Right cardiac atrium (tissue), 5 donors: Measurements from ENCODE around the gene TRDN. TPM values are rescaled to one million over a fixed set of nuclear protein-coding genes. Genes with fewer than 3 reads are reported as not detected.
"Not testable (repeated sequence)": the region's sequence is repeated elsewhere in the genome, so short reads cannot be mapped to it uniquely, and the experiment has no call there.

Source experiments
- ATAC-seq, 2 donors: fragments of 200-7000 bp; cut with Tn5 transposase; one replicate each; pipeline versions ENCODE4 v1.8.0 to v1.9.1; 2020; ENCODE audit warnings: moderate library complexity in 2 of 2, mild to moderate bottlenecking in 1 of 2
- DNase-seq, 3 donors: peaks; one replicate each; pipeline ENCODE4 v3.0.0-alpha.2; 2020
- H3K27ac ChIP-seq: one replicate; pipeline ENCODE4 v1.5.1; 2013; ENCODE audit warnings: mild to moderate bottlenecking, low read length, control low read depth, moderate library complexity
- H3K27me3 ChIP-seq: one replicate; pipeline ENCODE4 v1.6.1; 2013; ENCODE audit not compliant: control insufficient read depth, insufficient read depth
- H3K4me1 ChIP-seq: one replicate; pipeline ENCODE4 v1.6.1; 2013; ENCODE audit warnings: low read length; ENCODE audit not compliant: control insufficient read depth, insufficient read depth
- H3K4me3 ChIP-seq: one replicate; pipeline ENCODE4 v1.5.1; 2013; ENCODE audit warnings: low read length, control low read depth
- H3K9me3 ChIP-seq: one replicate; pipeline ENCODE4 v1.6.1; 2013; ENCODE audit warnings: low read length; ENCODE audit not compliant: control insufficient read depth
- WGBS: extraction: QIAGEN DNeasy Blood & Tissue Kit; methylation state at CpG from one replicate; pipeline ENCODE4 v1.1.7; 2013; 5-methylcytosine and 5-hydroxymethylcytosine counted together
- intact Hi-C, 4 donors: fragments of 100-400 bp; cut with DNase I; formaldehyde crosslinking; loops; one replicate each; pipeline versions ENCODE4 v1.11.0 to v1.14.0; 2022 to 2023
- polyA plus RNA-seq: library from polyadenylated mRNA; stranded (reverse); fragments of 200-250 nt; gene quantifications from one replicate; pipeline ENCODE4 v1.2.3, GENCODE V29; 2013
- total RNA-seq, 4 donors: library from RNA; stranded (reverse); fragmentation: NEBNext Ultra II Directional; extraction: Animal tissue kit (Norgen Biotek cat#: 25700); gene quantifications; one replicate each; pipeline ENCODE4 v1.2.1, GENCODE V29; 2021
- donor health status: healthy with polysubstance abuse.
- donor health status: DM: no; HTN: yes; CAD: no.
- donor health status: DM: no; HTN: no; CAD: no.
- donor health status: DM: no; HTN: yes; CAD: no; lungs with severe emphysema.
- donor health status: DM: yes; HTN: yes; CAD: no.

Gene TRDN
- total and polyA plus RNA-seq, 5 donors, result 175 to 360 (median 271) TPM

DNA sequence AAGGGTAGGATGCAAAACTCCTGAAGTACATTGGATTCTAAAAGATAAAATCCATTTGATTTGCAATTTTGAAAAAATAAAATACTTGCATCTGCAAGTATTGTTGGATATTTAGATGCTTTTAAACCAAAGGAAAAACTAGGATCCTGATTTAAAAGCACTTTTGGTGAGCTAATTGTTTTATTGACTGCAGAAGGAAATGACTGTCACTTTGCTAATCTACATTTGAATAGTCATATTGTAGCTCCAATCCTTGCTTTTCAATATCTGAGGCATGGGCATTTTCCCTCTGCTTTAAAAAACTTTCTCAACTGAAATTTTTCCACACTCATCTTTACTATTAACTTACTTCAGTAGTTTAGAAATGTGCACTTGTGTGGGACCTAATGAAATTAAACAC, 74.1 kb downstream of the TRDN start:
- no peaks in the 10 kb centered on the region for H3K9me3 ChIP-seq
- H3K27me3 ChIP-seq, result no peaks in the 10 kb centered on the region
- no peak overlapping the region for H3K4me3 ChIP-seq
- H3K27ac ChIP-seq, result no peak overlapping the region
- peaks cover 1% of the 10 kb centered on the region for H3K4me1 ChIP-seq
- intact Hi-C loops, result no loop called here
- no peak for ATAC-seq
- no peak for DNase-seq

DNA sequence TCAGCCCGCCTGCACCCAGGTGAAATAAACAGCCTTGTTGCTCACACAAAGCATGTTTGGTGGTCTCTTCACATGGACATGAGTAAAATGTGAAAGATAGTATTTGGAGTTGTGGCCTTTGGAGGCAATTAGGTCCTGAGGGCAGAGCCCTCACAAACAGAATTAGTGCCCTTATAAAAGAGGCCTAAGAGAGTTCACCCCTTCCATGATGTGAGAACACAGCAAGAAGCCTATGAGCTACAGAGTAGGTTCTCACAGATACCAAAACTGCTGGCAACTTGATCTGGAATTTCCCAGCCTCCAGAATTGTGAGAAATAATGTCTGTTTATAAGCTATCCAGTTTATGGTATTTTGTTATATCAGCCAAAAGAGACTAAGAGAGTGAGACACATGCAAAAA, 74.5 kb downstream of the TRDN start:
- no peaks in the 10 kb centered on the region for H3K27me3 ChIP-seq
- H3K4me3 ChIP-seq, result no peak overlapping the region
- DNase-seq (no peak), ATAC-seq (no peak)
- no peaks in the 10 kb centered on the region for H3K4me1 ChIP-seq
- WGBS, result 86% methylated on average over 1 of the region's 1 CpG
- no peak overlapping the region for H3K27ac ChIP-seq
- intact Hi-C loops, result no loop called here
- no peaks in the 10 kb centered on the region for H3K9me3 ChIP-seq

DNA sequence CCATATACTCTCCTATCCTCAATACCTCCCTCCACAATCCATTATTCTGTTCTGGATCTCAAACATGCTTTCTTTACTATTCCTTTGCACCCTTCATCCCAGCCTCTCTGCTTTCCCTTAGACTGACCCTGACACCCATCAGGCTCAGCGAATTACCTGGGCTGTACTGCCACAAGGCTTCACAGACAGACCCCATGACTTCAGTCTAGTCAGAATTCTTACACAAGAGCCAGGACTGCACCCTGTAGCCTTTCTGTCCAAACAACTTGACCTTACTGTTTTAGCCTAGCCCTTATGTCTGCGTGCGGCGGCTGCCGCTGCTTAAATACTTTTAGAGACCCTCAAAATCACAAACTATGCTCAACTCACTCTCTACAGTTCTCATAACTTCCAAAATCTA, 76.9 kb downstream of the TRDN start:
- H3K9me3 ChIP-seq, H3K4me1 ChIP-seq, H3K4me3 ChIP-seq, intact Hi-C loops, ATAC-seq, DNase-seq, H3K27me3 ChIP-seq, H3K27ac ChIP-seq: not testable (repeated sequence)
- WGBS, result 95% methylated on average over 5 of the region's 5 CpGs

DNA sequence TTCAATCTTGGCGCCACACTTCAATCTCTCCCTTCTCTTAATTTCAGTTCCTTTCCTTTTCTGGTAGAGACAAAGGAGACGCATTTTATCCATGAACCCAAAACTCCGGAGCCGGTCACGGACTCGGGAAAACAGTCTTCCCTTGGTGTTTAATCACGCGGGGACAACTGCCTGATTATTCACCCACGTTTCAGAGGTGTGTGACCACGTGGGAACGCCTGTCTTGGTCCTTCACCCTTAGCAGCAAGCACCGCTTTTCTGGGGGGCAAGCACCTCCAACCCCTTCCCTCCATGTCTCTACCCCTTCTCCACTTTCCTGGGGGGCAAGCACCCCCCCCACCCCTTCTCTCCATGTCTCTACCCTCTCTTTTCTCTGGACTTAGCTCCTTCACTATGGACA, 79.3 kb downstream of the TRDN start:
- H3K4me1 ChIP-seq, H3K4me3 ChIP-seq, DNase-seq, ATAC-seq, H3K9me3 ChIP-seq, H3K27me3 ChIP-seq, intact Hi-C loops, H3K27ac ChIP-seq: not testable (repeated sequence)
- 89% methylated on average over 12 of the region's 12 CpGs for WGBS

DNA sequence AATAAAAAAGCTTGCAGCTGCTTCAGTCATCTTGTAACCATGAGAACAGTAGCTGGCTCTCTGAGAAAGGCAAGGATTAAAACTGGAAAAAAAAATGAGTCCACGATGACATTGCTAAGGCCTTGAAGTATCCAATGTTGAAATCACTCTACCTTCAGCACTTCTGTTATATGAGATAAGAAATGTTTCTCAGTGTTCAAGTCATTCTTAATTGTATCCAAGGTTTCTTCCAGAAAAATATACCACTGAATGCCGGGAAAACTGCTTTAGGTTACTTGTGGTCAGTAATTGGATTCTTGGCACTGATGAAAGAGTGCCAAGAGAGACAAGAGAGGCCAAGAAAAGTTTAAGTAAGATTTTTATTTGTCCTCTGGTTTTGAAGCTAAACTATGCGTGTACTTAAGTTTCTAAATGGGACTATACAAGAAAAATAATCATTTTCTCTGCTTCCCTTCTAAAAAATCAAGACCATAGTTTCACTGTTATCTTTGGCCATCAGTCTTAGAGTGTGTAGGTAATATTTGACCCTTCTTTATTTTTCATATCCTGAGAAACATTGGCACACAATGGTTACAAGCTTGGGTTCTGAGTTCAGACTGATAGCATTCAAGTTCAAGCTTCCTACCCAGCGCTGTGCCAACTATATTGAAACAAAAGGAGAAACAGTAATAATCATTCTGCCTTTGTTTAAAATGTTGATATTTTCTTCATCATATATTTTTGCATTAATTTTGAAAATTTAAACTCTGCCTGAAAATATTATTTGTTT, 84.6 kb downstream of the TRDN start:
- Histone ChIP-seq H3K27ac (no peak overlapping the region), H3K4me1 (no peaks in the 10 kb centered on the region), H3K27me3 (no peaks in the 10 kb centered on the region), H3K4me3 (no peak overlapping the region), H3K9me3 (no peaks in the 10 kb centered on the region)
- WGBS, result 27% methylated on average over 4 of the region's 4 CpGs
- ATAC-seq (peak; percentile 49 to 82), DNase-seq (no peak)
- intact Hi-C loops, result no loop called here

DNA sequence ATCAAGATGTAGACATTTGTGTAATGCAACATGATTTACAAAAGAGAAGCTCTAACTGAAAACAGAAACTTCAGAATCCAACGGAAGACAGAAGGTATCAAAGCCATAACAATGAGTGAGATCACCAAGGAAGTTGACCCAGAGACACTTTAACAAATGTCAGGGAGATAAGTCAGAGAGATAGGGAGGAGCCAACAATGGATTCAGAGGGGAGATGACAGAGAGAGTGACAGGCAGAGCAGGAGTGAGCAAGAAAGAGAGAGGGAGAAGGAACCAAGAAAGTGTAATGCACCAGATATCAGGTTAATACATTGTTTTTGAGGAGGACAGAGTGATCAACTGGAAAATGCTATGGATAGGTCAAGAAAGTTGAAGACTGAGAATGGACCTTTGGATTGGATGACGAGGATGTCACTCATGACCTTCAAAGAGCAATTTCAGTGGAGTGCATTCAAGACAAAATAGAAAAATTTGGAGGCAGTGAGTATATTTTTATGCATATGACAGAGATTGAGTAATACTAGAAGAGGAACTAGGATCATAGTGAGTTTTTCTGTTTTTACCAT, 86.6 kb downstream of the TRDN start:
- Histone ChIP-seq H3K4me3 (no peak overlapping the region), H3K27ac (no peak overlapping the region), H3K27me3 (no peaks in the 10 kb centered on the region), H3K9me3 (no peaks in the 10 kb centered on the region), H3K4me1 (no peaks in the 10 kb centered on the region)
- no peak for ATAC-seq
- intact Hi-C loops, result no loop called here
- 59% methylated on average over 2 of the region's 2 CpGs for WGBS
- no peak for DNase-seq

DNA sequence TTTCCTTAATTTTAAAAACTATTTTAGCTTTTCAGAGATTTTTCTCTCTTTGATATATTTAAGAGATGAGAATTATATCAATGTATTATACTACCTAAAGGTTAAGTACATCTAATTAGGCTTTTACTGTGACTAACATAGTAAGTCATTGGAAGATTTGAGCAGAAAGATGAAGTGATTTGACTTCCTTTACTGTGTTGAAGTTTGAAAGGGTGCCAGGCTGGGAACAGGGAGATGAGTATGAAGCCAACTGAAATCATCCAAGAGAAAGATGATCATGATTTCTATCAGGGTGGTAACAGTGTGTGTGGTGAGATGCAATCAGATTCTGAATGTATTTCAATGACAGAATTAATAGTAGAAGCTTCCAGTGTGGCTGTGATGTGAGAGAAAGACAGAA, 87.3 kb downstream of the TRDN start:
- ATAC-seq (no peak), DNase-seq (no peak)
- Histone ChIP-seq H3K4me3 (no peak overlapping the region), H3K27me3 (no peaks in the 10 kb centered on the region), H3K4me1 (no peaks in the 10 kb centered on the region), H3K9me3 (no peaks in the 10 kb centered on the region), H3K27ac (no peak overlapping the region)
- intact Hi-C loops, result no loop called here

DNA sequence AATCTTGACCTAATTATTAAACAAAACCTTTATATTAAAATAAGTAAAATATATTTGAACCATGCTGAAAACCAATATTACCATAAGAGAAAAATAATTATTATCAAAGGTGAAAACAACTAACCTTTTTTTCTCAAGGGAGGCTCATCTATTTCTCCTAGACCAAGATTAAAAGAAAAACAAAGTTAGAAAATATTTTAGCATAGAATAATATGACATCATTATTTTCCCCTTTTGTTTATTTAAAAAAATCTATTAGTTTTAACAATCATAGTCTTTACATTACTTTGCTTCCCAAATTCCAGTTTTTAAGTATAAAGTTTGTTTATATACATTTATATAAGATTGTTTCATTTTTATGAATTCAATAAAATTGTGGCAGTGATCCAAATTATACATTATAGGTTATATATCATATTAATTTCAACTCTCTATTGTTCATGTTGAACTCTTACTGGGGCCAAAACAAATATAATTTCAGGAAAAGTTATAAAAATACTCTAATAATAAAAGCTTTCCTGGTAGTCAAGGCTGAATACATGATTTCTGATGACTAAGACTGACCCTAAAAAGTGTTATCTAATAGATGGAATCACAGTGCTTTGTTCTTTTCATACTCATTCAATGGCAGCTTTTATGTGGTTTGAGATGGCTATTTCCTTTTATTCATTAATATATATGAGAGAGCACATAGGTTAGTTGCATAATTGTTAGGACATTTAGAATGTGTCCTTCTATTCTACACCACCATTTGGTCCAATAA, 89.4 kb downstream of the TRDN start:
- no peaks in the 10 kb centered on the region for H3K27me3 ChIP-seq
- no peak overlapping the region for H3K27ac ChIP-seq
- no peak for DNase-seq
- H3K4me1 ChIP-seq, result no peaks in the 10 kb centered on the region
- H3K9me3 ChIP-seq, result no peaks in the 10 kb centered on the region
- H3K4me3 ChIP-seq, result no peak overlapping the region
- no peak for ATAC-seq
- intact Hi-C loops, result no loop called here

DNA sequence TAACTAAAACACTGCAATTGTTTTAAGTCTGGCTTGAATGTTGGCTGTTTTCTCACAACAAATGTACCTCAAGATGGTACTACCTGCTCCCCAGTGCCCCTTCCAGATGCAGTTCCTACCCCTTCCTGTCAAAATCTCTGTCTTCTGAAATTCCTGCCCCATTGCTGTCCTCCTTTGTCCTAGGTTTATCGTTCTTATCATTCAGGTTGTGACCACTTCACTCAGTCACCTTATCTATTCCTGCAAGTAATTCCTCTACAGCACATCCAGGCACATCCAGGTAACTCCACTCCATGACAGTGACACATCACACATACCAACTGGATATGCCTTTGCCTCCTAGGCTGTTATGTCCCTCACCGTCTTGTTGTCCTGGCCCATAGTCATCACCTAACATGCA, 90.2 kb downstream of the TRDN start:
- ATAC-seq (peak in 1 of 2 donors; percentile 11), DNase-seq (no peak)
- intact Hi-C loops, result no loop called here
- Histone ChIP-seq H3K4me1 (no peaks in the 10 kb centered on the region), H3K4me3 (no peak overlapping the region), H3K27ac (peak overlapping the region; percentile 21), H3K9me3 (no peaks in the 10 kb centered on the region), H3K27me3 (no peaks in the 10 kb centered on the region)
- 54% methylated on average over 2 of the region's 2 CpGs for WGBS

DNA sequence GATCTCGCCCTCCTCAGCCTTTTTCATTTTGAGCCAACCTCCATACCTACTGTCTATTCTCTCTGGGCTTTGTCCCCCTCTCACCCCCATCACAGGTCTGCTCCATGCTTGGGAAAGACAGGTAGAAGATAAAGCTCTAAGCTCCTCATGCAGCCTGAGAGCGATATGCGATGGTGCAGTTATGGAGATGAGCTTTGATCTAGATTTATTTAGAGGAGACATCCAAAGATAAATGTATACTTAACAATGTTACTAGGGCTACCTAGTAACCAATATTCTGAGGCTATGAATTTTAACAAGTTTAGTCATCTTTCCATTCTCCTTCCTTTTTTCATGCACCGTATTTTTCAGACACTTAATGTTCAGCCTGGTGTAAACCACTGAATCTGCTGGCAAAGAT, 95.3 kb downstream of the TRDN start:
- ATAC-seq (no peak), DNase-seq (no peak)
- H3K27ac ChIP-seq, result no peak overlapping the region
- H3K4me3 ChIP-seq, result no peak overlapping the region
- intact Hi-C loops, result no loop called here
- H3K27me3 ChIP-seq, result no peaks in the 10 kb centered on the region
- WGBS, result 92% methylated on average over 4 of the region's 4 CpGs
- H3K9me3 ChIP-seq, result no peaks in the 10 kb centered on the region
- H3K4me1 ChIP-seq, result no peaks in the 10 kb centered on the region

DNA sequence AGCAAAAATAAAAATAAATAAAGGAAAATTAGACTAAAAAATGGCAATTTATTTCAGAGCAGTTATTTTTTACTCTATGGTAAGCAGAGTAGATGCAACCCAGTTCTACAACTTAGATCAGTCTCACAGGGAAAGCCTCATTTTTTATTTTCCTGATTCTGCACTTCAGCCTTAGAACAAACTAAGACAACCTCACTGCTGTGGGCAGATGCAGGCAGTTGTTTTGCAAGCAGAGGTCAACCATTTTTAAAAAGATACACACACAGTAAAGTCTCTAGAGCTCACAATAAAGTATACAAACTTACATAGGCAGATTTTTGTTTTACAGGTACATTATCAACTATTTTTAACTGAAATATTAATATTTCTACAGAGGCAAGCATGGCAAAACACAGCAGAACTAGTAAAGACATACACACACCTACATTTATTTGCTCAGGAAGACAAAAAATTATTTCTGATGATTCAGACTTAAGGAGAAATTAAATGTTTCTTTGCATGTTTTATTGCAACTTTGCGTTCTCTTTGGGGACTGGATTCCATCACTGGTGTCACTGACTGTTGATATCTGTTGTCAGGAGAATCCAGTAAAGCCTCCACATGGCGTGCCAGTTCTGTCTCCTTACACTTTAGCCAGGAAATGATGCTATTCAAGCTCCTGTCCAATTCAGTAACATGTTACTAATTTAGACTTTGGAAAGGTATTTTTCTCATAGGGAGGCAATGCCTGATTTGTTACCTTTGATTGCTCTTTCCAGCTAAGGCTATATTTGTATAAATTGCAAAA, 102.7 kb downstream of the TRDN start:
- Histone ChIP-seq H3K9me3 (no peaks in the 10 kb centered on the region), H3K4me3 (no peak overlapping the region), H3K27me3 (no peaks in the 10 kb centered on the region), H3K27ac (no peak overlapping the region), H3K4me1 (no peaks in the 10 kb centered on the region)
- 24% methylated on average over 2 of the region's 2 CpGs for WGBS
- peak; percentile 76 to 88 for ATAC-seq
- intact Hi-C loops, result no loop called here
- DNase-seq, result peak; percentile 23 to 42 (median 24)
